AG04449 (cell line): ENCODE data around the gene MCFD2.

Experiments used
- CTCF ChIA-PET: fragments of 350-600 bp; formaldehyde crosslinking; extraction: SDS; loops from one replicate; lab custom pipeline; 2021; ENCODE audit warnings: antibody characterized with exemption; lab: Yijun Ruan, JAX
- POLR2A ChIA-PET: fragments of 400-600, 350-600 bp; formaldehyde crosslinking; extraction: SDS; loops from one replicate; lab custom pipeline; 2020; ENCODE audit warnings: antibody characterized with exemption, inconsistent platforms; lab: Yijun Ruan, JAX
- DNase-seq: peaks from one replicate; pipeline ENCODE4 v3.0.0-alpha.2; 2010; ENCODE audit warnings: low read depth, low spot score
- H3K4me3 ChIP-seq: 2 replicates; pipeline ENCODE4 v1.5.1; 2011; ENCODE audit warnings: low read depth, mild to moderate bottlenecking, control low read depth, low read length
- TF ChIP-seq, protein P1 (sequence below): IDR thresholded peaks from one replicate; pipeline ENCODE4 v1.5.1; 2011; ENCODE audit warnings: mild to moderate bottlenecking, moderate library complexity, low read length, control low read depth, inconsistent platforms; ENCODE audit not compliant: insufficient read depth; ENCODE audit errors: missing control alignments

Gene MCFD2

DNA sequence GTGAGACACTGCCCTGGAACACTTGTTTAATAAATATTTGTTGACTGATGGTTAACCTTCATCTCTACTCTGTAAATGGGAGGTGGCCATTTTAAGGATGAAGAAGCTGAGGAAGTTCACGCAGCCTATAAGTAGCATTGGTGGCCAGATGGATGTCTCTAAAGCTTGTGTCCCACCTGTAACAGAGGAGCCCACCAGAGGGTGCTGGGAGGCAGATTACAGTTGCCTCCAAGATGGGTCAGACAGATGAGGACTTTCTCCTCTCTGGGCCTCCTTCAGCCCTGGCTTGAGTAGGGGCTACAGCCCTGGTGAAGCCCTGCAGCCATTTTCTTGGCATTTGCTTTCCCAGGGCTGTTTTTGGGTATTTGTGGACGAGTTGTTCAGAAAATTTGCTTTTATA is 45.0 kb upstream of the MCFD2 start:
- H3K4me3 ChIP-seq: no peak overlapping the region
- ChIA-PET POLR2A (no interaction called here), CTCF (interaction anchor here (0.6 to 1.5 kb wide), 2 partner anchors 25 to 362 kb away, joined by 3 to 4 read pairs; no protein-coding TSS in a partner anchor)
- TF ChIP-seq, protein P1, sequence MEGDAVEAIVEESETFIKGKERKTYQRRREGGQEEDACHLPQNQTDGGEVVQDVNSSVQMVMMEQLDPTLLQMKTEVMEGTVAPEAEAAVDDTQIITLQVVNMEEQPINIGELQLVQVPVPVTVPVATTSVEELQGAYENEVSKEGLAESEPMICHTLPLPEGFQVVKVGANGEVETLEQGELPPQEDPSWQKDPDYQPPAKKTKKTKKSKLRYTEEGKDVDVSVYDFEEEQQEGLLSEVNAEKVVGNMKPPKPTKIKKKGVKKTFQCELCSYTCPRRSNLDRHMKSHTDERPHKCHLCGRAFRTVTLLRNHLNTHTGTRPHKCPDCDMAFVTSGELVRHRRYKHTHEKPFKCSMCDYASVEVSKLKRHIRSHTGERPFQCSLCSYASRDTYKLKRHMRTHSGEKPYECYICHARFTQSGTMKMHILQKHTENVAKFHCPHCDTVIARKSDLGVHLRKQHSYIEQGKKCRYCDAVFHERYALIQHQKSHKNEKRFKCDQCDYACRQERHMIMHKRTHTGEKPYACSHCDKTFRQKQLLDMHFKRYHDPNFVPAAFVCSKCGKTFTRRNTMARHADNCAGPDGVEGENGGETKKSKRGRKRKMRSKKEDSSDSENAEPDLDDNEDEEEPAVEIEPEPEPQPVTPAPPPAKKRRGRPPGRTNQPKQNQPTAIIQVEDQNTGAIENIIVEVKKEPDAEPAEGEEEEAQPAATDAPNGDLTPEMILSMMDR: no peak
- DNase-seq: no peak

DNA sequence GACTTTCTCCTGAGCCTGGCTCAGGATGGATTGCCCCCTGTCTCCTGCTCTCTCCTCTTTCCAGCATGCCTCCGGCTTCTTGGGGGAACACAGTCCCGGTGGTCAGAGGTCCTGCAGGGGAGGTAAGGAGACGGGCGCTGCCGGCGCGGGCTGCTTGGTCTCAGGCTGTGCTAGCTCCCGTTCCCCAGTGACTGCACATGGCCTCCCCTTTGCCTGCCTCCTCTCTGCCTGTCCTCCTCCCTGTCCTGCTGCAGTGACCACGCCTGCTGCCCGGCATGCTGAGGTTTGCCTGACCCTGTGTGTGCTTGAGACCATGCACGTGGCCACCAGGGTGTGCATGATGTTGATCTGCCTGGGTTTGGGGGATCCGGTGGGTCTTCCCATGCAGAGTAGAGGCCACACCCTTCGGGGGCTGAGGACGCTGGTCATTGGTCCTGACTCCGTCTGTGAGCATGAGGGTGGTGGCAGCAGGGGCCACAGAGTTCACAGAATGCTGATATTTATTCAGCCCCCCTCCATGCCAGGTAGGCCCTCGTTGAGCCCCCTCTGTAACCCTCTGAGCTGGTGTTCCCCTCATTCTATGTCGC is 42.9 kb upstream of the MCFD2 start:
- POLR2A ChIA-PET: no interaction called here
- no peak overlapping the region for H3K4me3 ChIP-seq
- TF ChIP-seq, protein P1: no peak
- no peak for DNase-seq
- CTCF ChIA-PET: no interaction called here

DNA sequence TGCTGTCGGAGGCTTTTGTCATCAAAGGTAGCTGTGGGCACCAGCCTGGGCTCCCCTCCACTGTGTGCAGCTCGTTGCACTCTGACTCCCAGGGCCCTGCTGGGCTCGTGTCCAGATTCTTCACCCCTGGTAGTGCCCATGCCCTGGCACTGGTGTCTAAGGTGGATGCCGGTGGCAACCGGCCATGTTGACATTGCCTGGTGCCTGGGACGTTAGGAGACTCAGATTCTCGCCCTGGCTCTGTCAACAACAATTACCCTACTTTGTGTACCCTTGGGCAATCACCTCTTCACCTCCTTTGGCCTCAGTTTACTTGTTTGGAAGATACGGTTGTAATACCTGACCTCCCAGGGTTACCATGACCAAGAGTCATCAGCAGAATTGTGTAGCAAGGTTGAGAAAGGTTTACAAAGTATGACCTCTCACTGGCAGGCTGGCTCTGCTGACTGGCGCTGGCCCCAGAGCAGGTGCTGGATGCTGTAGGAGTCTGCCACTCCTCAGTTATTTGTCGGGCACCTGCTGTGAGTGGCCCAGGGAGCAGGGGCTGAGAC is 41.5 kb upstream of the MCFD2 start:
- ChIA-PET CTCF (interaction anchor here (0.9 kb wide), 1 partner anchor 38 kb away, joined by 3 read pairs; no protein-coding TSS in a partner anchor), POLR2A (no interaction called here)
- no peak overlapping the region for H3K4me3 ChIP-seq
- DNase-seq: no peak
- TF ChIP-seq, protein P1: no peak

DNA sequence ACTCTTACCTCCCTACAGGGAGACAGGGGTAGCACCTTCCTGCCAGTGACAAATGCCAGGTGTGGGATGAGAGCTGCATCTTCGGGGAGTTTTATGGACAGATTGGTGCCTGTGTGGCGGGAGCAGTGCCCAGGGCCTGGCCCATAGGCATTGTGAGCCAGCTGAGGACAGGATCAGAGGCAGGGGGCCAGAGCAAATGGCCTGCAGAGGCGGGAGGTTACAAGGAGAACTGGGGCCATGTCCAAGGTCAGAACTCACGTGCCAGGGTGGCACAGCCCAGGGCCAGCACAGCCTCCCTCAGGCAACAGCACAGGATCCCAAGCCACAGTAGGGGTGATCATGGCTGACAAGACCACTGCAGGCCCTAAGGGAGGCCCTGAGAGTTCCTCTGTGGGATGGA is 40.2 kb upstream of the MCFD2 start:
- TF ChIP-seq, protein P1: no peak
- POLR2A ChIA-PET: interaction anchor here (0.6 to 1.4 kb wide), 2 partner anchors 12 to 717 kb away, joined by 3 to 4 read pairs; no protein-coding TSS in a partner anchor
- no peak for DNase-seq
- H3K4me3 ChIP-seq: no peak overlapping the region
- CTCF ChIA-PET: interaction anchor here (0.7 to 1.5 kb wide), 4 partner anchors 9 to 368 kb away, joined by 3 to 6 read pairs (median 4); no protein-coding TSS in a partner anchor

- TF ChIP-seq, protein P1: no peak
- peak; percentile 52 for DNase-seq
- H3K4me3 ChIP-seq: no peak overlapping the region; the same call in 1 of the 2 replicates
- CTCF ChIA-PET: interaction anchor here (0.6 to 1.5 kb wide), 7 partner anchors 10 to 433 kb away, joined by 3 to 6 read pairs (median 3); no protein-coding TSS in a partner anchor
- POLR2A ChIA-PET: interaction anchor here (0.6 to 1.4 kb wide), 4 partner anchors 10 to 717 kb away, joined by 3 to 6 read pairs (median 4); no protein-coding TSS in a partner anchor
Measured at GRCh38 chr2:46954951-46955571, 39.5 kb upstream of the MCFD2 start.

- TF ChIP-seq, protein P1: no peak
- CTCF ChIA-PET: interaction anchor here (1.0 to 1.8 kb wide), 5 partner anchors 11 to 36 kb away, joined by 3 to 7 read pairs (median 4); no protein-coding TSS in a partner anchor
- H3K4me3 ChIP-seq: no peak overlapping the region
- POLR2A ChIA-PET: no interaction called here
- no peak for DNase-seq
Measured at GRCh38 chr2:46952171-46952570, 36.6 kb upstream of the MCFD2 start.
